ENCODE data around the gene REXO1. TPM values are rescaled to one million over a fixed set of nuclear protein-coding genes. Genes with fewer than 3 reads are reported as not detected.
"Not testable (repeated sequence)": the region's sequence is repeated elsewhere in the genome, so short reads cannot be mapped to it uniquely, and the experiment has no call there.

REXO1 gene
- total RNA-seq, 2 donors from 2014 or later = 98.7 to 107 TPM

GRCh38 chr19:1881393-1882088 is 33.3 kb upstream of the REXO1 start:
- H3K4me1 Mint-ChIP-seq = peaks cover 31% of the 10 kb centered on the region
- not testable (repeated sequence) for H3K27me3 Mint-ChIP-seq; H3K9me3 ChIP-seq (ENCODE audit: control insufficient read depth, low read length, poor library complexity, severe bottlenecking); ATAC-seq; DNase-seq; H3K36me3 Mint-ChIP-seq (ENCODE audit: low read depth)
- H3K4me3 Mint-ChIP-seq = peak overlapping the region; percentile 98
- peak overlapping the region; percentile 100 for H3K27ac Mint-ChIP-seq

DNA sequence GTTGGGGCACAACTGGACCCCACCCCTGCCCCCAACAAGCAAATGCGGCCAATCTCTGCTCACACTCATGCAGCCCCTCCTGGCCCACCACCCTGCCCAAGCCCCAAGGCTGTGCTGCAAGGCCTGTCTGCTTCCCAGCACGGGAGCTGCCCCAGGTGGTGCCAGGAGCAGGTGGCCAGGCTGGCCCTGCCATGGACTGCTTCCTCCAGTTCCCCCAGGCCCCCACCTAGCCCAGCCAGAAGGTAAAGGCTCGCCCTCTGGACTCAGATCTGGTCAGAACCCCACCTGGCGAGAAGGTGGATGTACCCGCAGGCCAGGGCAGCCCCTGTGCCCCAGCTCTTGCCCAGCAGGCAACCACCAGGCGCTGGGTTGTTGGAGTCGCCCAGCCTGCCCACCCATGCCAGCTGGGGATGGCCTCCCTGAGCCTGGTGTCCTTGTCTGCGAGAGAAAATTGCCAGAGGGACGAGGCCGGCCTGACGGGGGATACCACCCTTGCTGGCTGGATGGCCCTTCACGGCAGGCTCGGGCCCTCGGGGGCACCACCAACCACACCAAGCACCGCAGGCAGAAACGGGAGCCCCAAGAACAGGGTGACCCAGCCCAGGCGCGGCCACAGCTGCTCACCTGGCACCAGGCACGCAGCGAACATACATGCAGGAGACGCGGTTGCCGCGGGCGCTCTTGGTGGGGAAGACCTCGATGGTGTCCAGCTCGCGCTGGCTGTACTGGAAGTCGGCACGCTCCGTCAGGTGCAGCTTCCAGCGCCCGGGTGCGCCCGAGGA is 32.5 kb upstream of the REXO1 start:
- ATAC-seq = no peak

DNA sequence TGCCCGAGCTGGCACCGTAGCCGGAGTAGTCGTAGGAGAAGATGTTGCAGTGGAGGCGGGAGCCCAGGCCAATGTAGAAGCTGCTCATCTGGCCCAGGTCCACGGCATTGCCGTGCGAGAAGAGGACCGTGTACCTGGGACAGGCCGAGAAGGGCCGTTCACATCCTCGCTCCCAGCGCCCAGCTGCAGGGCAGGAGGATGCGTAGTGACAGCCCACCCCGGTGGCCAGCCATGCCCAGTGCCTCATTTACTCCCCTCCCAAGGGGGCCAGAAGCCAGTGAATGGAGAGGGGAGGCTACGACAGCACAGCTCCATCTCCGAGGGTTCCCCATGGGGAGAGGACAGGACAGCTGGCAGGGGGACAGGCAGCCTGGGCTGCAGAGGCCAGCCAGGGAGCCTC is 31.7 kb upstream of the REXO1 start:
- peak overlapping the region; percentile 32 for H3K27ac Mint-ChIP-seq
- not testable (repeated sequence) for H3K27me3 Mint-ChIP-seq; ATAC-seq; H3K4me3 Mint-ChIP-seq; DNase-seq; H3K9me3 ChIP-seq (ENCODE audit: control insufficient read depth, low read length, poor library complexity, severe bottlenecking); H3K36me3 Mint-ChIP-seq (ENCODE audit: low read depth)
- peaks cover 39% of the 10 kb centered on the region for H3K4me1 Mint-ChIP-seq

More for the DNA sequence above, 32.5 kb upstream of the REXO1 start:
- no peak for DNase-seq
- Mint-ChIP-seq H3K27ac (peak overlapping the region; percentile 32), H3K27me3 (no peaks in the 10 kb centered on the region), H3K4me3 (no peak overlapping the region), H3K36me3 (ENCODE audit: low read depth) (peaks cover 6% of the 10 kb centered on the region), H3K4me1 (peaks cover 37% of the 10 kb centered on the region)
- no peaks in the 10 kb centered on the region for H3K9me3 ChIP-seq (ENCODE audit: control insufficient read depth, low read length, poor library complexity, severe bottlenecking)

DNA sequence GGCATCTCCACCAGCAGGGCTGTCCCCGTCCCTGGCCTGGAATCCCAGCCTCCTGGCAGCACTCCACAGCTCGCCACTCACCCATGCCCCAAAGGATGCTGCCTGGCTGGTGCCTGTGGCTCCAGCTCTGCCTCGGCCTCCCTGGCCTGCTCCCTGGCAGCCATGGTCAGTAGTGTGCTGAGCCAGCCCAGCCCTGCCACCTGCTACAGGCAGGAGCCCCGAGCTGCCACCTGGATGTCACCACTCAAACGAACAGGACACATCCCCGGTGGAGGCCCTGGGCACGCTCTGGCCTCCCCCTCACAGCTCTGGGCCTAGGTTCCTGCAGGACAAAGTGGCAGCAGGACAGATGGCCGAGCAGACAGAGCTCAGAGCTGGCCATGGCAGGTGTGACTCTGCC is 30.3 kb upstream of the REXO1 start:
- not testable (repeated sequence) for H3K9me3 ChIP-seq (ENCODE audit: control insufficient read depth, low read length, poor library complexity, severe bottlenecking); H3K36me3 Mint-ChIP-seq (ENCODE audit: low read depth); DNase-seq; ATAC-seq; H3K27me3 Mint-ChIP-seq
- H3K27ac Mint-ChIP-seq = peak overlapping the region; percentile 67
- H3K4me1 Mint-ChIP-seq = peaks cover 38% of the 10 kb centered on the region
- H3K4me3 Mint-ChIP-seq = peak overlapping the region; percentile 61

DNA sequence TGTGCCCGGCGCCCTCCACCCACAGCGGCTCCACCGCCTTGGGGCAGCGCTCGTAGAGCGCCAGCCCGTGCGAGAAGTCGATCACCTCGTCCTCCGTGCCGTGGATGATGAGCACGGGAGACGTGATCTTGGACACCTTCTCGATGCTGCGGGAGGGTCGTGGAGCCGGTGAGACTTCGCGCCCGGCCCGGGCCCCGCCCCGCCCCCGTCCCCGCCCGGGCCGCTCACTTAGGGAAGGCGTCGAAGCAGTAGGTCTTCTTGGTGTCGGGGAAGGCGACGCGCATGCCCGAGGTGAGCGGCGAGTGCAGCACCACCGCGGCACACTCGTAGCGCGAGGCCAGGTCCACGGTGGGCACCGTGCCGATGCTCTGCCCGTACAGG is 29.0 kb upstream of the REXO1 start:
- DNase-seq = peak in 1 of 3 donors; percentile 6
- not testable (repeated sequence) for H3K27me3 Mint-ChIP-seq; H3K4me3 Mint-ChIP-seq; H3K9me3 ChIP-seq (ENCODE audit: control insufficient read depth, low read length, poor library complexity, severe bottlenecking); H3K36me3 Mint-ChIP-seq (ENCODE audit: low read depth); H3K27ac Mint-ChIP-seq; ATAC-seq
- peaks cover 27% of the 10 kb centered on the region for H3K4me1 Mint-ChIP-seq

- not testable (repeated sequence) for H3K36me3 Mint-ChIP-seq (ENCODE audit: low read depth); H3K9me3 ChIP-seq (ENCODE audit: control insufficient read depth, low read length, poor library complexity, severe bottlenecking); H3K27me3 Mint-ChIP-seq
- Mint-ChIP-seq H3K4me1 (peaks cover 23% of the 10 kb centered on the region), H3K27ac (peak overlapping the region; percentile 92), H3K4me3 (peak overlapping the region; percentile 97)
- DNase-seq (peak in 1 of 3 donors; percentile 11), ATAC-seq (peak; percentile 7)
These were observed 28.4 kb upstream of the REXO1 start for GRCh38 chr19:1876496-1877279.

DNA sequence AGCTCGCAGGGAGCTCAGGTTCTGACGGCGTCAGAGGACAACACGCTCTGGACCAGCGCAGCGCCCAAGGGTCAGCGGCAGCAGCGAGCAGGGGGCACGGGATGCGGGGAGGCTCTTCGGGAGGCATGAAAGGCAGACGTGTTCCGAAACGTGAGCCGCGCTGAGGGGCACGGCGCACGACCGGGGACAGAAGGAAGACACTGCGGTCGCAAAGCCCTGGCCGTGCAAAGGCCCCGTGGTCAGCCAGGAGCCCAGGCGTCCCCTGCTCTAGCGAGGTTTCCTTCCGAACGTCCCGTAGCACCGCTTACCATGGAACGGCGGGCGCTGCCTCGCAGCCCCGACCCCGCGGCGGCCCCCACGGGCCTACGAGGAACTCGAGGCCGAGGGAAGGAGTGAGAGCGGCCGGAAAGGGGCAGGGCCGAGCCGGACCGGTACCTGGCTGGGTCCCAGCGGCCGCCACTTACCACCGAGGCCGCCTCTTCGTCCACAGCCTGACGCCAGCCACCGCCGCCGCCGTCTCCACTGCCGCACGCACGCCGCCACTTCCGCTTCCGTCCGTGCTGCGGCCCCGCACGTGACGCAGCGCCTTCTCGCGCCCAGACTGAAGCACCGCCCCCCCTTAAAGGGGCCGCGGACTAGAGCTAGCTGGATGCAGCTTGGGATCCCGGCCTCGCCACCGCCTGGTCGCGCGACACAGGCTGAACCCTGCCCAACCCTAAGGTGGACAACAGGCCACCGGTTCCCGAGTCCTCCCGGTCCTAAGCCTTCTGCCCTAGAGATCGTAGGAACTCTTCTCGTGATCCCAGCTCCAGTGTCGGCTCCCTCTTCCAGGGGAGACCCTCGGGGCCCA is 27.6 kb upstream of the REXO1 start:
- ATAC-seq (peak; percentile 94), DNase-seq (peak; percentile 78 to 83 (median 79))
- Mint-ChIP-seq H3K36me3 (ENCODE audit: low read depth) (no peaks in the 10 kb centered on the region), H3K4me1 (peaks cover 23% of the 10 kb centered on the region), H3K4me3 (peak overlapping the region; percentile 97), H3K27ac (peak overlapping the region; percentile 92), H3K27me3 (no peaks in the 10 kb centered on the region)
- no peaks in the 10 kb centered on the region for H3K9me3 ChIP-seq (ENCODE audit: control insufficient read depth, low read length, poor library complexity, severe bottlenecking)

GRCh38 chr19:1875265-1875645 is 27.0 kb upstream of the REXO1 start:
- H3K36me3 Mint-ChIP-seq (ENCODE audit: low read depth); H3K9me3 ChIP-seq (ENCODE audit: control insufficient read depth, low read length, poor library complexity, severe bottlenecking); H3K27me3 Mint-ChIP-seq; DNase-seq: not testable (repeated sequence)
- peak; percentile 2 for ATAC-seq
- peak overlapping the region; percentile 92 for H3K27ac Mint-ChIP-seq
- peak overlapping the region; percentile 97 for H3K4me3 Mint-ChIP-seq
- peaks cover 25% of the 10 kb centered on the region for H3K4me1 Mint-ChIP-seq

GRCh38 chr19:1874554-1875185 is 26.4 kb upstream of the REXO1 start:
- H3K4me3 Mint-ChIP-seq = peak overlapping the region; percentile 97
- ATAC-seq = peak; percentile 47
- H3K27ac Mint-ChIP-seq = peak overlapping the region; percentile 92
- no peaks in the 10 kb centered on the region for H3K27me3 Mint-ChIP-seq
- no peaks in the 10 kb centered on the region for H3K9me3 ChIP-seq (ENCODE audit: control insufficient read depth, low read length, poor library complexity, severe bottlenecking)
- DNase-seq = peak in 1 of 3 donors; percentile 7
- H3K4me1 Mint-ChIP-seq = peaks cover 25% of the 10 kb centered on the region
- H3K36me3 Mint-ChIP-seq (ENCODE audit: low read depth) = no peaks in the 10 kb centered on the region

GRCh38 chr19:1873524-1874473 is 25.5 kb upstream of the REXO1 start:
- no peaks in the 10 kb centered on the region for H3K27me3 Mint-ChIP-seq
- ATAC-seq = no peak
- peak overlapping the region; percentile 60 for H3K4me3 Mint-ChIP-seq
- H3K4me1 Mint-ChIP-seq = peaks cover 25% of the 10 kb centered on the region
- peak overlapping the region; percentile 92 for H3K27ac Mint-ChIP-seq
- no peak for DNase-seq
- no peaks in the 10 kb centered on the region for H3K9me3 ChIP-seq (ENCODE audit: control insufficient read depth, low read length, poor library complexity, severe bottlenecking)
- no peaks in the 10 kb centered on the region for H3K36me3 Mint-ChIP-seq (ENCODE audit: low read depth)

GRCh38 chr19:1872807-1873523 is 24.7 kb upstream of the REXO1 start:
- peak overlapping the region; percentile 70 for H3K4me3 Mint-ChIP-seq
- DNase-seq = no peak
- peak overlapping the region; percentile 24 for H3K27ac Mint-ChIP-seq
- H3K4me1 Mint-ChIP-seq = peaks cover 25% of the 10 kb centered on the region
- H3K9me3 ChIP-seq (ENCODE audit: control insufficient read depth, low read length, poor library complexity, severe bottlenecking) = no peaks in the 10 kb centered on the region
- no peaks in the 10 kb centered on the region for H3K27me3 Mint-ChIP-seq
- no peak for ATAC-seq
- H3K36me3 Mint-ChIP-seq (ENCODE audit: low read depth) = no peaks in the 10 kb centered on the region
